SK-N-MC (cell line): Measurements from ENCODE around the gene JMJD6.

Experiments used
- DNase-seq: peaks from one replicate; pipeline ENCODE4 v3.0.0-alpha.2; 2011; ENCODE audit warnings: low read depth, low spot score
- H3K27ac ChIP-seq: fragments of 200-600 bp; sonication (generic); 2 replicates; pipeline ENCODE4 v1.5.1; 2016; ENCODE audit warnings: mixed run types
- H3K36me3 ChIP-seq: fragments of 200-600 bp; sonication (generic); 2 replicates; pipeline ENCODE4 v1.6.1; 2017; ENCODE audit warnings: antibody characterized with exemption, low read length, mixed read lengths; ENCODE audit not compliant: insufficient read depth
- H3K4me3 ChIP-seq: fragments of 200-600 bp; sonication (generic); 2 replicates; pipeline ENCODE4 v1.5.1; 2016
- H3K9ac ChIP-seq: fragments of 200-600 bp; sonication (generic); 2 replicates; pipeline ENCODE4 v1.8.0; 2017; ENCODE audit warnings: mixed run types, mixed read lengths; ENCODE audit not compliant: insufficient read length
- H3K9me3 ChIP-seq: fragments of 200-600 bp; sonication (generic); 2 replicates; pipeline ENCODE4 v1.6.1; 2017; ENCODE audit warnings: low read depth, mild to moderate bottlenecking, antibody characterized with exemption, low read length, moderate library complexity, mixed read lengths
- EZH2 ChIP-seq: fragments of 200-600 bp; sonication (generic); IDR thresholded peaks from one replicate; pipeline ENCODE4 v1.6.1; 2017; ENCODE audit warnings: antibody characterized with exemption
- FOXP2 ChIP-seq: optimal IDR thresholded peaks from 2 replicates; pipeline ENCODE3; 2011; ENCODE audit warnings: mild to moderate bottlenecking, moderate library complexity; ENCODE audit not compliant: insufficient read depth; ENCODE audit errors: extremely low read length, control extremely low read depth
- POLR2AphosphoS5 ChIP-seq: IDR thresholded peaks from 2 replicates; pipeline ENCODE4 v1.6.1; 2012; ENCODE audit warnings: mild to moderate bottlenecking, low read depth, low read length, borderline replicate concordance

The JMJD6 gene

DNA sequence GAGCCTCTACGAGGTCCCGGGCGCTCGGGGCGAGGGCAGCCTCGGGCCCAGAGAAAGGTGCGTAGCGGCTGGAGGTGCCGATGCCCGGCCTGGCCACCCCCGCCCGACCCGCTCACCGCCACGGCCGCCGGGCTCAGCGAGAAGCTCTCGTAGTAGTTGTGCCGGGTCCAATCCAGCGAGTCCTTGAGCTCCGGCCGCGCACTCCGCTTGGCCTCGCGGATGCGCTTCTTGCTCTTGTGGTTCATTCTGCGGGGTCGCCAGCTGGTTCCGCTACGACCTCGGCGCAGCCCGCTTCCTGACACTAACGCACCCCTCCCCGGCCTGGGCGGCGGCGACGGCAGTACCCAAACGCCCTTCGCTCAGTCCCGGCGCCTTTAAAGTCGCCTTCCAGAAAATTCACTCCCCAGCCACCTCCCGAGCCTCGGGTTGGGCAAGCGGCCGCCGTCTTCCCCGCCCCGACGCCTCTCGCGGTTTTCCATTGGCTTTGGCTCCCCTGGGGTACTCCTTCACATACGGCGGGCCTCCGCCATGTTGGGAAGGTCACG, at the start of gene JMJD6:
Gene JMJD6 (minus strand): TSS at position 376 of the 545 bp plus-strand sequence. CDS start 131 bp downstream, at position 245.
- peak within 1 kb of the TSS; percentile 89 for H3K4me3 ChIP-seq
- TF ChIP-seq FOXP2 = no peak
- TF ChIP-seq EZH2 = no peak
- TF ChIP-seq POLR2AphosphoS5 = peak; percentile 84
- peak within 1 kb of the TSS; percentile 74 for H3K27ac ChIP-seq
- no peak for DNase-seq
- peak within 1 kb of the TSS; percentile 92 for H3K9ac ChIP-seq
- no peaks in the 10 kb centered on the region for H3K9me3 ChIP-seq
- H3K36me3 ChIP-seq = peaks cover 37% of the 10 kb centered on the region

DNA sequence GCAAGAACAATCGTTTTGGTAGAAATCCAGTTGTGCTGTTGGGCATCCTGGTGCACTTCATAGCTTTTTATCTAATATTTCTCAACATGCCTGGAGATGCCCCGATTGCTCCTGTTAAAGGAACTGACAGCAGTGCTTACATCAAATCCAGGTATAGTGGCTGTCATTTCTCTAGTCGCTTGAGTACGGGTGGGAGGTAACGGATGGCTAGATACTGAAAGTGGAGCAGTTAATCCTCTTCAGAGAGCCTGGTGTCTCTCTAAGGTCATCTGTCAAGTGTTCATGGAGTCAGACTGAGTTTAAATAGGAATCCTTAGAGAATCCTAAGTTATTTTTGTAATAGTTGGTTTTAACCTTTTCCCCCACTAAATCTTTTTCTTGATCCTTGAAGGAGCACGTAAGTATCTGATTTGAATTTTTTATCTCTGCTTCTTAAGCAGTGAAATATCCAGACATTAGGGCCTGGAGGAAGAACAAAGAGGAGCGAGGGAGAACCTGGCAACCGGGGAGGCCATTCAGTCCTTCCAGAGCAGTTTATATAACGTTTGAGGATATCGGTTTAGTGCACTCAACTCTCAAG, 48.7 kb upstream of the JMJD6 start:
- no peak overlapping the region for H3K27ac ChIP-seq
- no peak for DNase-seq
- H3K4me3 ChIP-seq = no peak overlapping the region
- peaks cover 33% of the 10 kb centered on the region for H3K36me3 ChIP-seq
- H3K9me3 ChIP-seq = no peaks in the 10 kb centered on the region
- TF ChIP-seq EZH2 = no peak
- TF ChIP-seq POLR2AphosphoS5 = no peak
- no peak for TF ChIP-seq FOXP2
- no peak overlapping the region for H3K9ac ChIP-seq

DNA sequence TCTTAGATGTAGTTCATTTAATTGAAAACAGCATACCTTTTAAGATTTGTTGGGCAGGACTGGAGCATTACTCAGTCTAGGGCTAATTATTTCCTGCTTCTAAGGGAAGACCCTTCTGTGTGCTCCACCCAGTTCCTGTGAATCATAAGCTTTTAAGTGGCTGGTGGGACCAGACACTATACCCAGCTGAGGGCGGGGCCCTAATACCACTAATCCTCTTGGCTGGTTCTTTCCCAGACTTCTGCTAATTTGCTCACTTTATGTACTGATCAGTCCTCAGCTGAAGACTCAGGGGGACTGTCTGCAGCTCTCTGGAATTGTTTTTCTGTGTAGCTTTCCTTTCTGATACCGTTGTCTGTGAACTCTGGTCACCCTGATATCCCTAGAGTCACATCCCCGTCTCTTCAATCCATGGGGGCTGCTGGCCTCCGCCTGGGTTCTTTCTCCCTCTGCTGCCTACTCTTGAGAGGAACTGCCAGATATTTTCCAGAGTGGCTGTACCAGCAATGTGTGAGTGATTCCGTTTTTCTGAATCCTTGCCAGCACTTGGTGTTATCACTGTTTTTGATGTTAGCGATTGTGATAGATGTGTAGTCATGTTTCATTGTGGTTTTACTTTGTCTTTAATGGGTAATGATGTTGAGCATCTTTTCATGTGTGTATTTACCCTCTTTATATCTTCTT, 46.6 kb upstream of the JMJD6 start:
- DNase-seq = peak; percentile 50
- Histone ChIP-seq H3K27ac (peak overlapping the region; percentile 88), H3K36me3 (peaks cover 44% of the 10 kb centered on the region), H3K9ac (peak overlapping the region; percentile 25), H3K4me3 (peak overlapping the region; percentile 39; the same call in 1 of the 2 replicates), H3K9me3 (no peaks in the 10 kb centered on the region)
- TF ChIP-seq POLR2AphosphoS5 (no peak), EZH2 (no peak), FOXP2 (no peak)

DNA sequence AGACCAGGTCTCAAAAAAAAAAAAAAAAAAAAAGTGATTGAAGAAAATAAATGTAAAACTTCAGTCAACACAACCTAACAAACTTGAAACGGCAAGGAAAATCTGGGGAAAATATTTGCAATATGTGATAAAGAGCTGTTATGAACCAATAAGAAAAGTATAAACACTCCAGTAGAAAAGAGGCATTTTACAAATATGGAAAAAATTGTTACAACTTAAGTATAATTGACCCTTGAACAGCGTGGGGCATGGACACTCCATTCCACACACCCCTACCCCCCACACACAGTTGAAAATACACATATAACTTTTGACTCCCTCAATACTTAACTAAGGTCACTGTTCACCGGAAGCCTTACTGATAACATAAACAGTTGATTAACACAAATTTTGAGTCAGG, 32.2 kb upstream of the JMJD6 start:
- Histone ChIP-seq H3K9me3 (no peaks in the 10 kb centered on the region), H3K27ac (no peak overlapping the region), H3K9ac (no peak overlapping the region), H3K4me3 (no peak overlapping the region), H3K36me3 (peaks cover 13% of the 10 kb centered on the region; the same call in 1 of the 2 replicates)
- TF ChIP-seq FOXP2 (no peak), POLR2AphosphoS5 (no peak), EZH2 (no peak)
- no peak for DNase-seq

DNA sequence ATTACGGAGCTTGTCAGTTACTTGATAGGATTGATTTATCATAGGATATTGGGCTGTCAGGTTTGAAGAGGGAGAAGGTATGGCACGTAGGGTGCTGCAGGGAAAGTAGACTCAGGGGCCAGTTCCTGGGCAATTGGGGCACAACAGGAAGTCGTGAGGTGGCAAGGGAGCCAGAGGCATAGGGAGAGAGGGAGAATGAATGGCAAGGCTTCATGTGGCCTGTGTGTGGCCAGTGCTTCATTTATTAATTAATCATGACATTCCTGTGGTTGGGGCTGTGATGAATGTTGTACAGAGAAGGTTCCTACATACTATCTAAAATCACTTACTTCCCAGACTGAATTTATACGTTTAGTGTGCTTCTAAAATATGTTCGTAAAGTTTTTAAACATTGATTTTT, 30.9 kb upstream of the JMJD6 start:
- no peak overlapping the region for H3K27ac ChIP-seq
- H3K9ac ChIP-seq = no peak overlapping the region
- no peaks in the 10 kb centered on the region for H3K9me3 ChIP-seq
- TF ChIP-seq EZH2 = no peak
- no peak for TF ChIP-seq FOXP2
- no peak for TF ChIP-seq POLR2AphosphoS5
- peaks cover 13% of the 10 kb centered on the region; the same call in 1 of the 2 replicates for H3K36me3 ChIP-seq
- no peak for DNase-seq
- no peak overlapping the region for H3K4me3 ChIP-seq

DNA sequence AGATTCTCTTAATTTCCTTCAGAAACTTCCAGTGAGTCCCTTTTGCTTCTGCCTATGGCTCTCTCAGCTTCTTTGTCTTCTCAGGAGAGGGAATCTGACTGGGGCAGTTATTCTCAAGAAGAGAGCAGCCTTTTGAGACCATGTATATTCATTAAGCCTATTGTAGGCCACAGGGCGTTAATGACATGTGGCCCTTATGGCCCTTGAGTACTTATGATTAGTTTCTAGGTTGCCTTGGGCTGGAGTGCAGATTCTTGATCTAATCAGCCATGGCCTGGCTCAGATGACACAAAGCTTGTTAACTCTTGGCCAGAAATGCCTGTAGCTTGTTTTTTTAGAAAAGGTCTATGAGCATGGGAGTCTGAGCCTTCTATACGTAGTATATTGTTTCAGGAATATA, 28.9 kb upstream of the JMJD6 start:
- Histone ChIP-seq H3K4me3 (no peak overlapping the region), H3K27ac (no peak overlapping the region), H3K36me3 (peaks cover 13% of the 10 kb centered on the region; the same call in 1 of the 2 replicates), H3K9me3 (no peaks in the 10 kb centered on the region), H3K9ac (no peak overlapping the region)
- DNase-seq = no peak
- no peak for TF ChIP-seq FOXP2
- TF ChIP-seq POLR2AphosphoS5 = no peak
- no peak for TF ChIP-seq EZH2

DNA sequence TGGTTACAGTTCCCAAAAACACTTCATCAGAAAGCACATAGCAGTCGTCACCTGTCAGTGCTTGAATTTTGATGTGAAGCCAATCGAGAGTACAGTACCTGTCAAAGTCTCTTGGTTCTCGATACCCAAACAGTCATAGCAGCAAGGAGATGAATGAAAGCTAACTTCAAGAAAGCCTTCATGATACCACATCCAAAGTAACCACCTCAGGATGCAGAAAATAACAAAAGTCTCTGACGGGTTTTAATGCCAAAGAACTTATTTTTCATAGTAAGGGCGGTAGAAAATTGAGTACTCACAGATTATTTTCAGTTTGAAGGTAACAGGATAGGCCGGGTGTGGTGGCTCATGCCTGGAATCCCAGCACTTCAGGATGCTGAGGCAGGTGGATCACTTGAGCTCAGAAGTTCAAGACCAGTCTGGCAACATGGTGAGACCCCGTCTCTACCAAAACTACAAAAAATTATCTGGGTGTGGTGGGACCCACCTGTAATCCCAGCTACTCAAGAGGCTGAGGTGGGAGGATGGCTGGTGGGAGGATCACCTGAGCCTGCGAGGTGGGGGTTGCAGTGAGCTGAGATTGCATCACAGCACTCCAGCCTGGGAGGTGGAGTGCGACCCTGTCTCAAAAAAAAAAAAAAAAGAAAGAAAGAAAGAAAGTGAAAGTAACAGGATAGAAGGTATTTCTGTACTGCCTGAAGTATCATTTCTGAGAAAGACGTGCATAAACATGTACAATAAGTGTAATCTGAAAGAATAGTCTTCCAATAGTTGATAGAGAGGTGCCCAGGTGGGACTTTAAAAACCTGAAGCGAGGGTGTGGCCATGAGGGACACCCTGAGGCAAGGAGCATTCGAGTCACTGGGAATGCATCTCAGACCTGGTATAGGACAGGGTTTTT, 26.9 kb upstream of the JMJD6 start:
- no peaks in the 10 kb centered on the region for H3K9me3 ChIP-seq
- DNase-seq = no peak
- H3K27ac ChIP-seq = no peak overlapping the region
- no peak overlapping the region for H3K4me3 ChIP-seq
- peaks cover 13% of the 10 kb centered on the region; the same call in 1 of the 2 replicates for H3K36me3 ChIP-seq
- H3K9ac ChIP-seq = no peak overlapping the region
- TF ChIP-seq FOXP2 = no peak
- TF ChIP-seq POLR2AphosphoS5 = no peak
- no peak for TF ChIP-seq EZH2
